Measurements from ENCODE around the gene SHC2. TPM values are rescaled to one million over a fixed set of nuclear protein-coding genes. Genes with fewer than 3 reads are reported as not detected.
A peak's percentile ranks its signal among the peaks of the same experiment; 100 is the strongest.

Gene SHC2
- total and polyA plus RNA-seq, 2 donors from 2014 or later: 10.7 to 24.4 TPM

GRCh38 chr19:507286-508203 lies 46.7 kb upstream of the SHC2 start, which contains the start of gene TPGS1:
Gene TPGS1, plus strand, starts transcription at chr19:507497. Its CDS starts 10 bp downstream, at chr19:507507.
- H3K4me3 ChIP-seq (ENCODE audit: low read length in 3 of 3): peak within 1 kb of the TSS; percentile 76 to 84 (median 81)
- H3K9me3 ChIP-seq (ENCODE audit: control insufficient read depth in 2 of 3, insufficient read depth in 1 of 3, low read length in 3 of 3): no peaks in the 10 kb centered on the region
- no peak for TF ChIP-seq CTCF (IDR thresholded peaks at IDR 0.05; ENCODE audit: borderline replicate concordance, extremely low read depth, insufficient read depth)
- H3K36me3 ChIP-seq (ENCODE audit: control insufficient read depth in 2 of 3, insufficient read depth in 3 of 3, low read length in 3 of 3): peaks cover 0 to 5% (median 0%) of the 10 kb centered on the region in 3 donors
- peaks cover 0 to 14% (median 3%) of the 10 kb centered on the region in 3 donors for H3K4me1 ChIP-seq (ENCODE audit: control insufficient read depth in 2 of 3, insufficient read depth in 2 of 3, low read depth in 1 of 3, low read length in 3 of 3)
- H3K27me3 ChIP-seq (ENCODE audit: control insufficient read depth, insufficient read depth, low read length): no peaks in the 10 kb centered on the region
- DNase-seq (peak; percentile 79 to 100 (median 89)), FAIRE-seq (peak; percentile 99)
- peak within 1 kb of the TSS; percentile 60 to 65 (median 64) for H3K9ac ChIP-seq (ENCODE audit: low read length in 3 of 3)
- intact Hi-C loops (cut with DNase I): no loop called here
- peak within 1 kb of the TSS; percentile 66 to 86 for H3K27ac ChIP-seq (ENCODE audit: low read depth in 2 of 2, low read length in 2 of 2)

- no peak for FAIRE-seq
These were observed 45.8 kb upstream of the SHC2 start for GRCh38 chr19:506404-507285.

GRCh38 chr19:504616-505015 lies 43.8 kb upstream of the SHC2 start:
- Histone ChIP-seq H3K9me3 (ENCODE audit: control insufficient read depth in 2 of 3, insufficient read depth in 1 of 3, low read length in 3 of 3) (no peaks in the 10 kb centered on the region), H3K9ac (ENCODE audit: low read length in 3 of 3) (no peak overlapping the region), H3K27me3 (ENCODE audit: control insufficient read depth, insufficient read depth, low read length) (no peaks in the 10 kb centered on the region), H3K4me1 (ENCODE audit: control insufficient read depth in 2 of 3, insufficient read depth in 2 of 3, low read depth in 1 of 3, low read length in 3 of 3) (peaks cover 0 to 14% (median 3%) of the 10 kb centered on the region in 3 donors), H3K4me3 (ENCODE audit: low read length in 3 of 3) (no peak overlapping the region), H3K27ac (ENCODE audit: low read depth in 2 of 2, low read length in 2 of 2) (no peak overlapping the region), H3K36me3 (ENCODE audit: control insufficient read depth in 2 of 3, insufficient read depth in 3 of 3, low read length in 3 of 3) (peaks cover 0 to 3% (median 0%) of the 10 kb centered on the region in 3 donors)
- intact Hi-C loops (cut with DNase I): no loop called here
- no peak for FAIRE-seq
- DNase-seq: peak in 1 of 5 donors; percentile 55
- no peak for TF ChIP-seq CTCF (IDR thresholded peaks at IDR 0.05; ENCODE audit: borderline replicate concordance, extremely low read depth, insufficient read depth)

More at GRCh38 chr19:506404-507285, 45.8 kb upstream of the SHC2 start:
- Histone ChIP-seq H3K27ac (ENCODE audit: low read depth in 2 of 2, low read length in 2 of 2) (peak overlapping the region; percentile 66 to 86), H3K4me1 (ENCODE audit: control insufficient read depth in 2 of 3, insufficient read depth in 2 of 3, low read depth in 1 of 3, low read length in 3 of 3) (peaks cover 0 to 14% (median 3%) of the 10 kb centered on the region in 3 donors), H3K27me3 (ENCODE audit: control insufficient read depth, insufficient read depth, low read length) (no peaks in the 10 kb centered on the region), H3K9me3 (ENCODE audit: control insufficient read depth in 2 of 3, insufficient read depth in 1 of 3, low read length in 3 of 3) (no peaks in the 10 kb centered on the region), H3K9ac (ENCODE audit: low read length in 3 of 3) (peak overlapping the region; percentile 48 to 65 (median 64)), H3K36me3 (ENCODE audit: control insufficient read depth in 2 of 3, insufficient read depth in 3 of 3, low read length in 3 of 3) (peaks cover 0 to 5% (median 0%) of the 10 kb centered on the region in 3 donors), H3K4me3 (ENCODE audit: low read length in 3 of 3) (peak overlapping the region; percentile 76 to 84 (median 81))
- peak; percentile 97 to 100 (median 99) for DNase-seq
- TF ChIP-seq CTCF (IDR thresholded peaks at IDR 0.05; ENCODE audit: borderline replicate concordance, extremely low read depth, insufficient read depth): peak; percentile 88
- intact Hi-C loops (cut with DNase I): no loop called here

Data from kidney (tissue), 14 donors.